Measurements from ENCODE around the gene CIRBP.

Gene CIRBP

DNA sequence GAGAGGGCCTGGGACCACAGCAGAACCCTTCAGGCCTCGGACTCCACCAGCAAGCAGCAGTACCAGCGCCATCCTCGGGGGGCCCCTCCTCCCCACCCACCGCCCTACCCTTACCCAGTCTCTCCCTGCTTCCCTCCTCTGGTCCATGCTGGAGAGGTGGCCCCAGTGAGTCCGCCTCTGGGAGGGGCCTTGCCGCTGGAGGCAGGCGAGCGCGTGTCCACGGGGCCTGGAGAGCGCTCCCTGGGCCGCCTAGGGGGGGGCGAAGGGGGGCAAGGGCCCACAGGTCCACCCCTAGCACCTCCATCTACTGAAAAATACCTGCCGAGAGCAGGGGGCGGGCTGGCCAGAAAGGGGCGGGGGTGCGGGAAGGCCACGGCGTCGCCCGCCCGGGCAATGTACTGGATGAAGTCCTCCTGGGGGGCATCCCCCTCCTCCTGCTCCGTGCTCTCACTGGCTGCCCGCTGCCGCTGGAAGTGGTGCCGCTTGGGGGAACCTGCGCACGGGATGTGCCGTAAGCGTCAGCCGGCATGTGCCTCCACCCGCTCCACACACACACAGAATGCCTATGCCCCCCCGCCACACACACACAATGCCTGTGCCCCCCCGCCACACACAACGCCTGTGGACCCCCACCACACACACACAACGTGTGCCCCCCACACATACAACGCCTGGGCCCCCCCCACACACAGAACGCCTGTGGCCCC lies 38.2 kb upstream of the CIRBP start:
- DNase-seq (ENCODE audit: low read depth in 2 of 2): no peak

DNA sequence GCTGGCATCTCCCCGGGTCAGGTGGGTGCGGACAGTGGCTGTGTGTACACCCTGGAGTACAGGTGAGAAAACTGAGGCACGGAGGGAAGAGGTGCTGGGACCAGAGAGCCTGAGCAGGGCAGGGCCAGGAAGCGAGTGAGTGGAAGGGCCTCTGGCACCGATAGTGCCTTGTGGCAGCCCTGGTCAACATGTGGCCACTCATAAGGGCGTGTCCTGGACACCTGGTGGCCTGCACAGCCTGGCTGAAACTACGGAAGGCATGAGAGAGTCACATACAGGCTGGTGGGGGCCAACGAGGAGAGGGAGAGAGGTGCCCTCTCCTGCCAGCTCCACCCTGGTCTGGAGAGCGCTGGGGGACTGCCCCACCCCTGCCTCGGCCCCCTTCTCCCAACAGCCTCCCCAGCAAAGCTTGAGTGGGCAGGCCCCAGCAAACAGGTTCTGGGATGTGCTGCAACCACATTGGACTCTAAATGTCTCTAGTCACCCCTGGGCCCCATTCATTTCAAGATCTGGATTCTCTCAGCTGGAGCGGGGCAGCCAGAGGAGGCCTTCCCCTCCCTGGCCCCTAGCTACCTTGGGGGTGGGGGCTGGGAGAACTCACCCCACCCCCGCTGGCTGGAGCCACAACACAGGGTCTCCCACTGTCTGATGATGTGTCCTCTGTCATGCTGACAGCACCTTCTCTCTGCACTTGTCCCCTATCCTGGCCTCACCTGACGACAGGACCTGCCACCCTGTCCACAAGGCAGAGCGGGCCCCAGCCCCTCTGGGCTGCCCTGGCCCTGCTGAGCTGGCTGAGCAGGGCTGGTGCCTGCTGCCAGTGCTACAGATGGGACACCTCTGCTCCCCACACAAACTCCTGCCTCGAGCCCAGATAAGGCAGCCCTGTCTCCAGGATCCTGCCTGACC lies 37.1 kb upstream of the CIRBP start:
- no peak for DNase-seq (ENCODE audit: low read depth in 2 of 2)

GRCh38 chr19:1232652-1233072 lies 36.5 kb upstream of the CIRBP start:
- DNase-seq (ENCODE audit: low read depth in 2 of 2): no peak

DNA sequence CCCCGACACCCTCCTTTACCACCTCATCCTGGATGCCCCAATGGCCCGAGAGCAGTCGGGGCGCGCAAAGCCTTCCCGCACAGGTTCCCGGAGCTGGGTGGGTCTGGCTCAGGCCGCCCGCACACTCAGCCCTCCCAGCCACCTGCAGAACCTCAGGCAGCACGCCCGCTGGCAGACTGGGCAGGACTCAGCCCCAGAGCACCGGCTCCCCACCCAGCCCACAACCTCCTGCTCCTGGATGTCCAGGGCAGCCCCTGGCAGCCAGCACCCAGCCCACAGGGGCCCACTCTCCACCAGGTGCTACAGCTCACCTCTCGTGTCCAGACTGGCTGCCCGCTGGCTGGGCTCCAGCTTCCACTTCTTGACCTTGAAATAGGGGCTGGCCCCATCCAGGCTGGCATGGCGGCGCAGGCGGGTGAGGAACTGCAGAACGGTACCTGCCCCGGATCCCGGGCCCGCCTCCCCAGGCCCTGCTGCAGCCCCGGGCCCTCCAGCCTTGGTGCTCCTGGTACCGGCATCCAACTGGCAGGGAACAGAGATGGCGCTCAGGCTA lies 35.9 kb upstream of the CIRBP start:
- no peak for DNase-seq (ENCODE audit: low read depth in 2 of 2)

DNA sequence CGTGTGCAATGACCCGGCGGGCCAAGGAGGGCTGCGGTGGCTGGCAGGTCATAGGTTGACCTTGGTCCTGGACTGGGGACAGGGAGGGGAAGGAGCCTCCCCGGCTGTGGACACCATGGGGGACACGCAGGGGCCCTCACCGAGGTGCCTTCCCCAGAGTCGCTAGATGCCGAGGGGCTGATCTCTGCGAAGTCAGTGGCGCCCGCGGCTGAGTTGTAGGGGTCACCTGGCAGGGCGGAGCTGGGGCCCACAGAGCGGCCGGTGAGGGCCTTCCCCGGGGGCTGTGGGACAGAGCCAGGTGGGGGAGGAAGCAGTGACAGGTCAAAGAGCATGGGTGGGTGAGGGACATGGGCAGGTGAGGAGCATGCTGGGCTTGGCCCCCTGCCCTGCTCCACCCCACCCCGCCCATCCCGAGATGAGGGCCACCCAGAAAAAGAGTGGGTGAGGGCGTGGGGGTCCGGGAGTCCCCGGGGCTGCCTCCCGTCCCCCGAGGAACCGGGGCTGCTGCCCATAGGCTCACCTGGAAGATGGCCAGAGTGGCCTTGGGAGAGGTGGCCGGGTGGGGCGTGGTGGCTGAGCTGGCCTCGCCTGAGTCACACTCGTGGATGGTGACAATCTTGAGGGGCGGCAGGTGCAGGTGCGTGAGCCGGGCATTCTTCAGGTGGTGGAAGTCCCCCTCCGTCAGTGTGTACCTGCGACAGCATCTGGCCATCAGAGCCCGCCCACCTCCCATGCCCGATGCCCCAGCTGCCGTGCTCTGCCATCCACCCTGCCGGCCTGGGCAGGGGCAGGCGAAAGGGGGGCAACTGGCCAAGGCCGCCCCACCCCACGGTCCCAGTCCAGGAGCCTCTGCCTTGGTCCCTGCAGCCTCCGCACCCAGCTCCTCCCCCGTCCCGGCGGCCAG lies 34.8 kb upstream of the CIRBP start:
- no peak for DNase-seq (ENCODE audit: low read depth in 2 of 2)

GRCh38 chr19:1234955-1235380 lies 34.2 kb upstream of the CIRBP start:
- DNase-seq (ENCODE audit: low read depth in 2 of 2): no peak

DNA sequence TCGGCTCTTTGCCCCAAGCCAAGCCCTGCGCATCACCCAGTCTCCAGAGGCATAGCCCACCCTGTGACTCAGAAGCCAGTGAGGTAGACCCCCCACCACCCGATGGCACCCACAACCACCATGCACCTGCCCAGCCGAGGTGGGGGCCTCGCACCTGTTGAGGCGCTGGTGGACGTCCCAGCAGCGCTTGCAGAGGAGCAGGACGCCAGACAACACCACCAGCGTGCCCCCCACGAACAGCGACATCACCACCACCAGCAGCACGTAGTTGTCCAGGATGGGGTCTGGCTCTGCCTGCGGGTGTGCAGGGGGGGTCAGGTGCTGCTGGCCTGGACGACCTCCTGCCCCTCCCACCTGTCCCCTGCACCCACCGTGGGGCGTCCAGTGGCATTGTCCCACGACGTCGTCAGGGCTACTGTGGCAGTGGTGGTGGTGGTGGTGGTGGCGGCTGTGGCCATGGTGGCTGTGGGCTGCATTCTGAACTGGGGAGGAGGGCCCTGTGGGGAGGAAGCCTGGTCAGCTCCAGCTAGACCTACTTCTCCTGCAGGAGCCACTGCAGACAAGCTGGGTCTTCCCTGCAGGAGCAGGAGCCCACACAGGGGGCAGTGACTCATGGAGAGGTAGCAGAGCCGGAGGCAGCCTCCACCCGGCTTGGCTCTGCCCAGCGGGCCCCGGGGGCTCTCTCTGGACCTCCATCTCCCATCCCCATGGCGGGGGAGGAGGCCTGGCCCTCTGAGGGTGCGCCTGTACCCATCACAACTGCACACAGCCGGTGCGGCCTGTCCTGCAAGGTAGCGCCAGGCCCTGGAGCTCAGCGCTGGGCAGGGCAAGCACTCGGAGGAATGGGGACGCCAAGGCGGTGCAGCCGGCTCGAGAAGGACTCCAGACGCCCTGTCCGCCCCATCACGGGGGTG lies 33.2 kb upstream of the CIRBP start:
- no peak for DNase-seq (ENCODE audit: low read depth in 2 of 2)

DNA sequence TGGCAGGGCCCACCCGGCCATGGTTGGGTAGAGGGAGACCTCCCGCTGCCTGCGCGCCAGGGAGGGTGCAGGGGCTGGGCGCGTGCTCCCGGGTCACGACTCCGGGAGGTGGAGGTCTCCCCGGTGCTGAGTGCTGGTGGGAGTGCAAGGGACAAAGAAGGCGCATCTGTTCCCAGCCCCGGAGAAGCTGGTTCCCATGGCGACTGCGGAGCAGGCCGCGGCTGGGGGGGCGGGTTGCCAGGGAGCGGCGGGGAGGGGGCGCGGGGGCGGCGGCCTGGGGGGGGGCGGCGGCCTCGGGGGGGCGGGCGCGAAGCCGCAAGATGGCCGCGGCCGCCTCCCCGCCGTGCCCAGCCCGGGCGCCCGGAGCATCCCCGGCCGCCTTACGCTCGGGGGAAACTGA lies 32.6 kb upstream of the CIRBP start:
- DNase-seq (ENCODE audit: low read depth in 2 of 2): no peak

GRCh38 chr19:1237027-1237659 lies 32.0 kb upstream of the CIRBP start:
- no peak for DNase-seq (ENCODE audit: low read depth in 2 of 2)

GRCh38 chr19:1237754-1238368 lies 31.3 kb upstream of the CIRBP start, which contains the start of gene CBARP:
TSS of gene CBARP (minus strand) at chr19:1238005. CDS start at chr19:1236100, 1,905 bp downstream.
- peak in 1 of 2 donors; percentile 52 for DNase-seq (ENCODE audit: low read depth in 2 of 2)

- DNase-seq (ENCODE audit: low read depth in 2 of 2): no peak
Observed at GRCh38 chr19:1238369-1239303, 30.5 kb upstream of the CIRBP start.

- DNase-seq (ENCODE audit: low read depth in 2 of 2): no peak
Observed at GRCh38 chr19:1239420-1239795, 29.7 kb upstream of the CIRBP start.

DNA sequence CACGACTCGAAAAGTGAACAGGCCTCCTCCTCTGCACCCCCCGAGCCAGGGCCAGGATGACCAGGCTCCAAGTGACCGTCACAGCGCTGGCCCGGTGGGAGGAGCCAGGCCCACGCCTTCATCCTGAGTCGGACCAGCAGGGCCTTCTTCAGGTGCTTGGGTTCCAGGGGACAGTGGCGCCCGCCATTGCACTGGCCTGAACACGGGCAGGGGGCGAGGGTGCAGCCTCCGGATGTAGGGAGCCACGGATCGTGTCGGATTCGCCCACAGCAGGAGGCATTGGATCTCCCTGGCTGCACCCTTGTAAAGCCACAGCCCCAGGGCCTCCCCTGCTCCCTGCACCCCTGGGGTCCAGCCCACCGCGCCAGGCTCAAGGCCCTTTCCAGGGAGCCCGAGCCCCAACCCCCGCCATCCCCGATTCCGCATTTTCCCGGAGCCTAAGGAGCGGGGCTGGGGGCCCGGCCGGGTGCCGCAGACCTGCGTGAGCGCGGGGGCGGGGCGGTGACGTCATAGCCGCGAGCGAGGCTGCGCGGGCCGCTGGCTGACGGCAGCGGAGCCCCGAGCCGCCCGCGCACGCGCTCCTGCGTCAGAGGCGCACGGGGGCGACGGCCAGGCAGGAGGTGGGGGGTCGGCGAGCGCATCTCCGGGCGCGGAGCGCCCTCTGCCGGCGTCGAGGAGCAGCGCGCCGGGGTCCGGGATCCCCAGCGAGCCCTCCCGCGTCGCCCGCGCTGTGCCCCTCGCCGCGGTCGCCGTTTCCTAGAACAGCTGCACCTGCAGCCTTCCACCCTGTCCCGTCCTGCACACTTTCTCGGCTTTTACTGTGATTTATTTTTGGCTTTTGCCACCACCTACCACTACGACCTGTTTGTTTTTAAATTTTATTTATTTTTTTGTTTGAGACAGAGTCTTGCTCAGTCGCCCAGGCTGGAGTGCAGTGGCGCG lies 29.1 kb upstream of the CIRBP start:
- DNase-seq (ENCODE audit: low read depth in 2 of 2): peak; percentile 76 to 97

DNA sequence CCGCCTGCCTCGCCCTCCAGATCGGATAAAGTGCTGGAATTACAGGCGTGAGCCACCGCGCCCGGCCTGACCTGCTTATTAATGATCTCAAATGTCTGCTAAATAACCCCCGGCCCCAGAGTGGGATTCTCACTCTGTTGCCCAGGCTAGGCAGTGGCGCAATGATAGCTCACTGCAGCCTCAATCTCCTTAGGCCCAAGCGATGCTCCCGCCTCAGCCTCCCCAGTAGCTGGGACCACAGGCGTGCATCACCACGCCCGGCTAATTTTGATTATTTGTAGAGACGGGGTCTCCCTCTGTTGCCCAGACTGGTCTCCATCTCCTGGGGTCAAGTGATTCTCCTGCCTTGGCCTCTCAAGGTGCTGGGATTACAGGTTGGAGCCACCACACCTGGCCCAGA lies 28.2 kb upstream of the CIRBP start:
- no peak for DNase-seq (ENCODE audit: low read depth in 2 of 2)

DNA sequence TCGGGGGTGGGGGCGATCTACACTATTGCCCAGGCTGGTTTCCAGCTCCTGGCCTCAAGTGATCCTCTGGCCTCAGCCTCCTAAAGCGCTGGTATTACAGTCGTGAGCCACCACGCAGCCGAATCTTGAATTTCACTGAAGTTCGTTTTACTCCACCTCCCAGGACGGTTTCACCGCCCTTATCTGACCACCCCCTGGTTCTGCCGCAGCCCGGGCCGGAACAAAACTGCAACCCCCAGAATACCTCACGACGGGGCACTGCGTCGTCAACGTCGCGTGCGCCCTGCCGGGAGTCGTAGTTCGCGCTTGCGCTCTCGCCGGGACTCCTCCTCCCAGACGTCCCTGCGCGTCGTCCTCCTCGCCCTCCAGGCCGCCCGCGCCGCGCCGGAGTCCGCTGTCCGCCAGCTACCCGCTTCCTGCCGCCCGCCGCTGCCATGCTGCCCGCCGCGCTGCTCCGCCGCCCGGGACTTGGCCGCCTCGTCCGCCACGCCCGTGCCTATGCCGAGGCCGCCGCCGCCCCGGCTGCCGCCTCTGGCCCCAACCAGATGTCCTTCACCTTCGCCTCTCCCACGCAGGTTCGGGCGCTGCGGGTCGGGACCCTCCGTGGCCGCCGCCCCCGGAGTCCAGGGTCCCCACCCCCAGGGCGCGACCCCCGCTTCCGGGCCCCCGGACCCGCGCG lies 27.6 kb upstream of the CIRBP start, which contains the start of gene ATP5F1D:
ATP5F1D (plus strand) TSS at position 335 of the 679 bp plus-strand sequence; CDS start at position 435, 100 bp downstream.
- peak; percentile 81 to 97 for DNase-seq (ENCODE audit: low read depth in 2 of 2)
